ENCODE measurements around the gene LPP. TPM values are rescaled to one million over a fixed set of nuclear protein-coding genes. Genes with fewer than 3 reads are reported as not detected.

The LPP gene
- total RNA-seq, 2 experiments from 2014 or later, result 49.6 to 54.3 TPM

DNA sequence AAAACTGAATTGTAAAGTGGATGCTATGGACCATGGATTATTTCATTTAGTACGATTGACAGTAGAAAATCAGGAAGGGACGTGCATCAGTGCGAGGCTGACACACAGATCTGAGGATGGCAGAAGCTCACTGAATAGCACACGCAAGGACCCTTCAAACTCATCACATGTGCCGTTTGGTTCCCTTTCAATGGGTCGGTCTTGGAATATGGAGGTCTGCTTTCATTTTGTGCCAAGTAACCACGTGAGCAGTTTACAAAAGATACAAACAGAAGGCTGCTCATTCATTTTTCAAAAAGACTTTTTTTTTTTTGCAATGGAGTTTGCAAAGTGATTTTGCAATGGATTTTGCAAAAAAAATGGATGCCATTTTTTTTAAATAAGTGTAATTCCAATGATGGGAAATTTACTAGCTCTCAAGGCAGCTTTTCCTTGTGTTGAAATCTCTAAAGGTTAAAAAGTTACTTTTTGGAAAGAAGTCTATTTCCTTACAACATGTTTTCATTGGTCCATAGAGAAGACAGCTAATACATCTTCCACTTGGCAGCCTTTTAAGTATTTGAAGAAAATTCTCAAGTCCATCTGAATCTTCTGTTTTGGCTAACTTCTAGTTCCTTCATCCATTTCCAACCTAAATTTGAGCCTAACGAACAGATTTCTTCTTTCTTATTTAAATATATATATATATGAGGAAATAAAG, 625.5 kb downstream of the LPP start:
- POLR2A ChIA-PET, result interaction anchor here (1.0 kb wide), 1 partner anchor 803 kb away, joined by 3 read pairs; no protein-coding TSS in a partner anchor
- Mint-ChIP-seq H3K9me3 (peaks cover 5% of the 10 kb centered on the region), H3K27ac (no peak overlapping the region), H3K4me3 (no peak overlapping the region), H3K27me3 (no peaks in the 10 kb centered on the region), H3K4me1 (peaks cover 8% of the 10 kb centered on the region), H3K36me3 (peaks cover 11% of the 10 kb centered on the region)
- DNase-seq (no peak), ATAC-seq (ENCODE audit: low read depth) (no peak)

DNA sequence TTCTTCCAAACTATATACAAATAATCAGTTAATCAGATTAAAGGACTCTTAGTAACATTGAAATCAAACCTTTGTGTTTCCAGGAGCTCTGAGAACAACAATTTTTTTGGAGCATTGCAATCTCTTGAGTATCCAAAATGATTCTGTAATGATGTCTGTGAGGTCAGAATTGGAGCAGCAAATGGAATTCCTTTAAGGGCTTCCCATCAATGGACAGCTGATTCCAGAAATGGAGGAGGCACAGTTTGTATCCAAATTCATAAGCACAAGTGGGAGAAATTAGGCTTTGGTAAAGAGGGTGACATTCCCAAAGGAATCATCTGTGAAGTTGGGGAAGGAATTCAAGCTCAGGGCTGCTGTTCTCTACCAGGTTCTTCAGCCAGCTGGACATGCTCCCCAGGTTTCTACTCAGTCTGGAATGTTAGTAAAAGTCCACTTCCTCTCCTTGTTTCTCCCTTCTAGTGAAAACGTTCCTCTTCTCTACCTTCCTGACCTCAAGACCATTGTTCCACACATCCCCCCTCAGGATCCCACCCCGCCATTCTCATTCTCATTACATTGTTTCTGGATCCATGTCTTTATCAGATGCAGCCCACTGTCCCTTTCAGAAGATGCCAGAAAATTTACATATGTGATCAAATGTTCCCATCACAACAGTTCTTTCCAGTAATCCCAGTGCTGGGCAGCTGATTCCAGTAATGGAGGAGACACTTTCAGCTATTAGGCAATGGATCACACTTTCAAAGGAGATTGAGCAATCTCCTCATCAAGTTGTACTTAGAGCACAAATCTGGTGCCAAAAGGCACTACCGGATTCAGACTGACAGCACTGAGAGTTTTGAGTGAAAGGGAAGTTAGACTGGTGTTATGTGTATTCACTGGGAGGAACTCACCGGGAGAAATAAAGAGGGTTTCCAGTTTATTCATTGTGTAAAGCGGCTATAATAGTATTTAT, 626.5 kb downstream of the LPP start:
- ATAC-seq (ENCODE audit: low read depth), result no peak

DNA sequence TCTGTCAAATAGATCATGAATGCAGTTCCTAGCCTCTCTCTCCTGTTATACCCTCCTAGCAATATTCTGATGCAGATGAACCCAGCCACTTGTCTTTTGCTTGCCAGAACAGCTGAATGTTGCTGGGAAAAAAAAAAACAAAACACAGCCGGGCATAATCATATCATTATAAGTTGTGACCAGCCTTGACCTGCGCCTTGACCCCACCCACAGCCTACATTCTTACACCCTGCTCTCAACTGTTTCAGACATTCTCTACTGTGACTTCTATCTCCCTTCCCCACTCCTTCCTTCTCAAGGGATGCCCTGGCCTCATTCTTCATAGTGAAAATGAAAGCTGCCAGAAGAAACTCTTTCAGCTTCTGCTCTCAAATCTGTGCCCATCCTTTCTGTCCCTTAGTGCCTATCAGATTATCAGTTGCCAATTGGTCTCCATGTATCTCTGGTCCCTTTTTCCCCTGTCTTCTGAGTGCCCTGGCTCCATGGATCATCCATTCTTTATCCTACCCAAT, 628.7 kb downstream of the LPP start:
- ATAC-seq (ENCODE audit: low read depth), result no peak
- Mint-ChIP-seq H3K4me3 (no peak overlapping the region), H3K9me3 (peaks cover 5% of the 10 kb centered on the region), H3K27me3 (no peaks in the 10 kb centered on the region), H3K4me1 (peaks cover 8% of the 10 kb centered on the region), H3K36me3 (peaks cover 11% of the 10 kb centered on the region), H3K27ac (no peak overlapping the region)
- no peak for DNase-seq
- POLR2A ChIA-PET, result no interaction called here

More for the DNA sequence above, 626.5 kb downstream of the LPP start:
- peaks cover 11% of the 10 kb centered on the region for H3K36me3 Mint-ChIP-seq
- H3K9me3 Mint-ChIP-seq, result peaks cover 5% of the 10 kb centered on the region
- H3K27ac Mint-ChIP-seq, result no peak overlapping the region
- H3K4me3 Mint-ChIP-seq, result no peak overlapping the region
- H3K27me3 Mint-ChIP-seq, result no peaks in the 10 kb centered on the region
- POLR2A ChIA-PET, result interaction anchor here (1.0 kb wide), 1 partner anchor 804 kb away, joined by 3 read pairs; no protein-coding TSS in a partner anchor
- H3K4me1 Mint-ChIP-seq, result peaks cover 8% of the 10 kb centered on the region
- DNase-seq, result no peak

DNA sequence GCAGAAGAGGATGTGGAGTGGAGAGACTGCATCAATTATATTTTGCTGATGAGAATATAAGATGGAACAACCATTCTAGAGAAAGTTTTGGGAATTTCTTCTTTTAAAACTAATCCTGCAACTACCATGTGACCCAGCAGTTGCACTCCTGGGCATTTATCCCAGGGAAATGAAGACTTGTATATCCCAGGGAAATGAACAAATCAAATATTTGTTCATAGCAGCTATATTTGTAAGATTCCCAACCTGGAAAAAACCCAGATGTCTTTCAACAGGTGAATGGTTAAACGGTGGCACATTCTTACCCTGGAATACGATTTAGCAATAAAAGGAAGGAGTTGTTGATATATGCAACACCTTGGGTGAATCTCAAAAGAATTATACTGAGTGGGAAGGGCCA, 632.5 kb downstream of the LPP start:
- ATAC-seq (ENCODE audit: low read depth) (no peak), DNase-seq (no peak)
- Mint-ChIP-seq H3K27ac (no peak overlapping the region), H3K36me3 (peaks cover 7% of the 10 kb centered on the region), H3K9me3 (peaks cover 2% of the 10 kb centered on the region), H3K27me3 (no peaks in the 10 kb centered on the region), H3K4me1 (peaks cover 8% of the 10 kb centered on the region), H3K4me3 (no peak overlapping the region)
- POLR2A ChIA-PET, result no interaction called here

DNA sequence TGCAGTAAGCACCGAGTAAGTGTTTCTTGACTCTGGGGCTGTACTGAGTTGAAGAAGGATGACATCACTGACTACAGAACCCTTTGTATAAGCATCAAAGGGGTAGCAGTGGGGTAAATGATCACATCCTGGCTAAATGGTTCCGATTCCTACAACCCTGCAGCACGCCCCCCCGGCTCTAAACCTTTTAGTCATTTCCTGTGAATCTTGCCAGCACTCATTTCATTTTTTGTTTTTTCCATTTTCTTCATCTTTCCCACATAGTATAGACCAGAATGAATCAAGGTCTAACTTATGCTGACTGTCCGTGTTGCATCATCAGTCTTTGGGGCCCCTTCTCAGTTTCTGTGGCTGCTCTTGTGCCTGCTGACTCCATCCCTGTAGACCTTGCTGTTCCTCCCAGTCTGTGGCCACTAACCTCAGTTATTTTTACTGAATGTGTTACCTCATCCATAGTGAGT, 634.7 kb downstream of the LPP start:
- H3K4me1 Mint-ChIP-seq, result no peaks in the 10 kb centered on the region
- DNase-seq (peak; percentile 51), ATAC-seq (ENCODE audit: low read depth) (peak; percentile 98)
- H3K27me3 Mint-ChIP-seq, result no peaks in the 10 kb centered on the region
- peaks cover 3% of the 10 kb centered on the region for H3K36me3 Mint-ChIP-seq
- H3K9me3 Mint-ChIP-seq, result no peaks in the 10 kb centered on the region
- H3K27ac Mint-ChIP-seq, result no peak overlapping the region
- no peak overlapping the region for H3K4me3 Mint-ChIP-seq
- POLR2A ChIA-PET, result no interaction called here

DNA sequence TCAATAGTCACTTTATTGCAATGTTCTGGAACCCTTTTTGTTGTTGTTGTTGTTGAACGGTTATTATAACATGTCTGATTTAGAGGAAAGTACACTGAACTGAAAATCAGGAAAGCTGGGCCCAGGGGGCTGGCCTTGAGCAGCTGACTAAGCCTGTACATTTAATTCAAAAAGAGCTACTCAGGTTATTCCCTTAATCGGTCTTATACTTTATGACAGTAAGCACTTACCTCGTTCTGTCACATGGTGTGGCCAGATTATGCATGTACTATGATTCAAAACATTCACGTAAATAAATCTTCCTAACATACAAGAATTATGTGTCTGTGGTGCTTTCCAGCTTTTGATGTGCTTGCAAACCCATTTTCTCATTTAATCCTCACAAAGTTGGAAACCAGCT, 635.3 kb downstream of the LPP start:
- Mint-ChIP-seq H3K27me3 (no peaks in the 10 kb centered on the region), H3K4me3 (no peak overlapping the region), H3K27ac (no peak overlapping the region), H3K9me3 (no peaks in the 10 kb centered on the region), H3K36me3 (no peaks in the 10 kb centered on the region), H3K4me1 (no peaks in the 10 kb centered on the region)
- no peak for DNase-seq
- ATAC-seq (ENCODE audit: low read depth), result no peak
- POLR2A ChIA-PET, result no interaction called here

DNA sequence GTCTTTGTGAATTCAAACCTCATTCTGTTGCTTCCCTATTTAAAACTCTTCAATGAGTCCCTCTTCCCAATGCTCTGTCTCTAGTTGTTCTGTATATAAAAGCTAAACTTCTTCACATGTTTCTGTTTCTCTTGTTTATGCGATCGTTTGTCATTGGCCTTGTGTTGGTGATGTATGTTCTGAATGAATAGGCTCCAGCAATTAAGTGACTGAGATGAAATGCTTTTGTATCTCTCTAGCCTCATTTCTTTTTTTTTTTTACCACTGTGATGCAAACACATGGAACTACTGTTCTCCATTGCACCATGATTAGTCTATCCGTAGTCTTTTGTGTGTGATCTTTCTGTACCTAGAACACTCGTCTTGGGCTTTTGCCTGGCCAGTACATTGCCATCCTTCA, 637.4 kb downstream of the LPP start:
- Mint-ChIP-seq H3K27me3 (no peaks in the 10 kb centered on the region), H3K4me1 (no peaks in the 10 kb centered on the region), H3K9me3 (no peaks in the 10 kb centered on the region), H3K27ac (no peak overlapping the region), H3K36me3 (peaks cover 6% of the 10 kb centered on the region), H3K4me3 (no peak overlapping the region)
- ATAC-seq (ENCODE audit: low read depth), result no peak
- POLR2A ChIA-PET, result no interaction called here
- no peak for DNase-seq

DNA sequence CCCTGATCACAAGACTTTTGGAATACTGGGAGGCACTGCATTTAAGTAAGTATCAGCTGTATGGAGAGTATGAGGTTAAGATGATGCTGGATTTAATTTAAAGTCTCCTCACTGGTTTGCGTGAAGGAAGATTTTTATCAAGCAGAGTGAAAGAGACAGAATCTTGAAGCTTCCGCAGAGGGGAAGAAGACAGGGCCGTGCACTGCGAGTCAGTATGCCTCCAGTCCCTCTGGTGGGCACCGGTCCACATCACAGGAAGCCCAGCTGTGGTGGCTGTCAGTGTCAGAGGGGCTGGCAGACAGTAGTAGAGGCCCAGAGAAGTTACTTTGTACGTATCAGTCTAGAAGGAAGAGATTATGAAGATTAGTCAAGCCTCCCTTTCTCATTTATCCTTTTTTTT, 638.8 kb downstream of the LPP start:
- no peak overlapping the region for H3K27ac Mint-ChIP-seq
- POLR2A ChIA-PET, result no interaction called here
- no peaks in the 10 kb centered on the region for H3K4me1 Mint-ChIP-seq
- ATAC-seq (ENCODE audit: low read depth), result no peak
- no peak overlapping the region for H3K4me3 Mint-ChIP-seq
- no peaks in the 10 kb centered on the region for H3K9me3 Mint-ChIP-seq
- no peak for DNase-seq
- H3K27me3 Mint-ChIP-seq, result no peaks in the 10 kb centered on the region
- peaks cover 9% of the 10 kb centered on the region for H3K36me3 Mint-ChIP-seq

DNA sequence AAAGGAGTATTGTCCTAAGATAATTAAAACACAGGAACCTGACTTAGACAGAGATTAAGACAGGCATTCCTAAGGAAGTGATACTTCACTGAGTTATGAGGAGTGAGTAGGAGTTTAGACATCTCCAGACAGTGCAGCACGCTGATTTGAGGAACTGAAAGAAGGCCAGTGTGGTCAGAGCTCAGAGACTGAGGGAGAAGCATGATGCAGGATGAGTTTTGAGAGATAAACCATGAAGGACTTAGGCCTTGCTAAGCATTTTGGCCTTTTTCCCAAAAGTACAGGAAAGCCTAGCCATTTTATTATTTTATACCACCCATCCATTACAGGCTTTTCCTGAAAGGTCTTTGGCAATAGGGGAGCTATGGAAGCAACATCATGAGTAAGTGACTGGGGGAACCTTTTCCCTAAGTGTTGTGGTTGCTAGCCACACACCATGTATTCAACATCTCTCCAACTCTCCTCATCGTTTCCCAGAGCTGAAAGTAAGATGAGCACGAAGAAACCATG, 642.2 kb downstream of the LPP start:
- POLR2A ChIA-PET, result interaction anchor here (1.1 kb wide), 1 partner anchor 1057 kb away, joined by 4 read pairs; no protein-coding TSS in a partner anchor
- no peak overlapping the region for H3K27ac Mint-ChIP-seq
- H3K36me3 Mint-ChIP-seq, result peaks cover 12% of the 10 kb centered on the region
- no peak overlapping the region for H3K4me3 Mint-ChIP-seq
- H3K4me1 Mint-ChIP-seq, result no peaks in the 10 kb centered on the region
- no peaks in the 10 kb centered on the region for H3K27me3 Mint-ChIP-seq
- no peaks in the 10 kb centered on the region for H3K9me3 Mint-ChIP-seq
- DNase-seq, result no peak
- ATAC-seq (ENCODE audit: low read depth), result no peak

DNA sequence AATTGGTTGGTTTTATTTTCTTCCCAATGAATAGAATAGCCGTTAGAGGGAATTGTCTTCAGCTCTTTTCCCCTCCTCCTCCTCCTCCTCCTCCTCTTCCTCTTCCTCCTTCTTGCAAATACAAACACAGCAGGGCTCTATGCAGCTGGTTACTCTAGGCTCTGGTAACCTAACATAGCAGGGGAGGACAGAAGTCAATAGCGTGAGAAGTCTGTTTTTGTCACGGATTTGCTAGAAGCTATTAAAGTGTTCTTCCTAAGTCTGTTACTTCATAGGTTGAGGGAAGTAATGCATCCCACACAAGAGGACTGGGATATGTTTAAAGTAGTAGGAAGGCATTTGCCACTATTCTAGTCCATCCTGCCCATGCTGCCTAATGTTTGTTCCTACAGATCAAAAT, 643.1 kb downstream of the LPP start:
- Mint-ChIP-seq H3K9me3 (no peaks in the 10 kb centered on the region), H3K36me3 (peaks cover 14% of the 10 kb centered on the region), H3K4me1 (no peaks in the 10 kb centered on the region), H3K27ac (no peak overlapping the region), H3K27me3 (no peaks in the 10 kb centered on the region), H3K4me3 (no peak overlapping the region)
- DNase-seq (no peak), ATAC-seq (ENCODE audit: low read depth) (no peak)
- POLR2A ChIA-PET, result interaction anchor here (1.1 kb wide), 1 partner anchor 1058 kb away, joined by 4 read pairs; no protein-coding TSS in a partner anchor

DNA sequence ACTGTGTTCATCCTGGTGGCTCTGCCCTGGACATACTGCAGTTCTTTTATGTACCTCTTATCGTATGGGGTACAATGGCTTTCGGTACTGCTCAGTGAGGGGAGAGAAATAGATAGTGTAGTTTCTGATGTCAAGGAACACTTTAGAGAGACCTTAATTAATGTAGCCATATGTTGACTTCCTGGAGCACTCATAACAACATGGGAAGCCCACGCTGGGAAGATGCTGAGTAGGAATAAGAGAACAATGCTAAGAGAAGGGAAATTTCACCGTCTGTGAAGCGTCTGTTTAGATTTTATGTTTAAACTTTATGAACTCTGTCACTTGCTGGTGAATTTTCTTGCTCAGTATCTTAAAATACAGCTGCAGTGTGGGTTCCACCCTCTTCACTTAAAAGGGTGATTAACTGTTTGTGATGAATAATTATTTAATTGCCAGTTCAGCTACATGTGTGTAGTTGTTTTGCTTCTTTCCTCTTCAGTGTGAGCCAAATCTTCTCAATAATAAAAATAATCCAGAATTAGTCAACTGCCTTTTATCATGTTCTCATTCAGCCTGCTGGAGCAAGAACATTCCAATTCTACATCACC, 644.7 kb downstream of the LPP start:
- POLR2A ChIA-PET, result no interaction called here
- H3K36me3 Mint-ChIP-seq, result peaks cover 14% of the 10 kb centered on the region
- ATAC-seq (ENCODE audit: low read depth) (no peak), DNase-seq (no peak)
- H3K9me3 Mint-ChIP-seq, result no peaks in the 10 kb centered on the region
- H3K4me1 Mint-ChIP-seq, result no peaks in the 10 kb centered on the region
- H3K27ac Mint-ChIP-seq, result no peak overlapping the region
- H3K4me3 Mint-ChIP-seq, result no peak overlapping the region
- H3K27me3 Mint-ChIP-seq, result no peaks in the 10 kb centered on the region

DNA sequence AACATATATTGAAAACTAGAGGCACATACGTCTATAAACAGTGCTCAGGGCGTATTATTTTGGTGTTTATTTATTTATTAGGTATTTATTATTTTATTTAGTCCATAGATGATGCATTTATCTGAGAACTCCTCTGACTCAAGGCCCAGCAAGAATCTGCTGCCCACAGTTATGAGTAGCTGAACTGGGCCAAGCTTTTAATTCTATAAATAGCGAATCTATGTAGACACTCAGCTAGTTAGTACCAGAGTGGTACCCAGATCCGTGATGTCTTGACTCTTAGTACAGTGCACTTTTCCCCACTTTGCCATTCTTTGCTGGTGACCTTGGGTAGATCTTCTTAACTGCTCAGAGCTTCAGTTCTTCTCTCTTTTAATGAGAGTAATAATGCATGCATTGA, 647.4 kb downstream of the LPP start:
- Mint-ChIP-seq H3K4me1 (no peaks in the 10 kb centered on the region), H3K27ac (no peak overlapping the region), H3K9me3 (peaks cover 3% of the 10 kb centered on the region), H3K36me3 (peaks cover 9% of the 10 kb centered on the region), H3K27me3 (no peaks in the 10 kb centered on the region), H3K4me3 (no peak overlapping the region)
- POLR2A ChIA-PET, result no interaction called here
- ATAC-seq (ENCODE audit: low read depth), result no peak
- DNase-seq, result no peak

DNA sequence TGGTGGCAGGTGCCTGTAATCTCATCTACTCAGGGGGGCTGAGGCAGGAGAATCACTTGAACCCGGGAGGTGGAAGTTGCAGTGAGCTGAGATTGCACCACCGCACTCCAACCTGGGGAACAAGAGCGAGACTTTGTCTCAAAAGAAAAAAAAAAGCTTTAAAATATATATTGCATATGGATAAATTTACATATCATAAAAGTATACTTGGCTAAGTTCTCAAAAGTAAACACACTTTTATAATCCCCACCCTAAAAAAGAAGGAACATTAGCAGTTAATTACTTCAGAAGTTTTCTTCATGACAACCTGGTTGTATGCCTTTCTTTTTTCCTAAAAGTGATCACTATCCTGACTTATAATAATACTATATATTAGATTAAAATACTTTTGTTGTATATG, 648.7 kb downstream of the LPP start:
- no peaks in the 10 kb centered on the region for H3K4me1 Mint-ChIP-seq
- peaks cover 12% of the 10 kb centered on the region for H3K9me3 Mint-ChIP-seq
- no peak for ATAC-seq (ENCODE audit: low read depth)
- no peak for DNase-seq
- H3K36me3 Mint-ChIP-seq, result peaks cover 15% of the 10 kb centered on the region
- no peak overlapping the region for H3K27ac Mint-ChIP-seq
- H3K27me3 Mint-ChIP-seq, result no peaks in the 10 kb centered on the region
- no peak overlapping the region for H3K4me3 Mint-ChIP-seq
- POLR2A ChIA-PET, result no interaction called here
